Astrocyte of the spinal cord (primary cell): ENCODE data around the gene CEP131.

Source experiments
- DNase-seq: peaks from one replicate; pipeline ENCODE4 v3.0.0; 2011; ENCODE audit warnings: low read depth, low spot score
- H3K4me3 ChIP-seq: 2 replicates; pipeline ENCODE4 v1.5.1; 2011; ENCODE audit warnings: low read depth, mild to moderate bottlenecking, low read length, moderate library complexity
- in situ Hi-C: cut with HindIII; loops from 2 replicates; pipeline ENCODE4 v1.10.0; 2017; ENCODE audit warnings: low sequenced_read_pairs
- TF ChIP-seq, protein P1 (sequence below): IDR thresholded peaks from 2 replicates; pipeline ENCODE4 v1.5.1; 2012; ENCODE audit warnings: low read depth, mild to moderate bottlenecking, low read length, inconsistent platforms

Gene CEP131

DNA sequence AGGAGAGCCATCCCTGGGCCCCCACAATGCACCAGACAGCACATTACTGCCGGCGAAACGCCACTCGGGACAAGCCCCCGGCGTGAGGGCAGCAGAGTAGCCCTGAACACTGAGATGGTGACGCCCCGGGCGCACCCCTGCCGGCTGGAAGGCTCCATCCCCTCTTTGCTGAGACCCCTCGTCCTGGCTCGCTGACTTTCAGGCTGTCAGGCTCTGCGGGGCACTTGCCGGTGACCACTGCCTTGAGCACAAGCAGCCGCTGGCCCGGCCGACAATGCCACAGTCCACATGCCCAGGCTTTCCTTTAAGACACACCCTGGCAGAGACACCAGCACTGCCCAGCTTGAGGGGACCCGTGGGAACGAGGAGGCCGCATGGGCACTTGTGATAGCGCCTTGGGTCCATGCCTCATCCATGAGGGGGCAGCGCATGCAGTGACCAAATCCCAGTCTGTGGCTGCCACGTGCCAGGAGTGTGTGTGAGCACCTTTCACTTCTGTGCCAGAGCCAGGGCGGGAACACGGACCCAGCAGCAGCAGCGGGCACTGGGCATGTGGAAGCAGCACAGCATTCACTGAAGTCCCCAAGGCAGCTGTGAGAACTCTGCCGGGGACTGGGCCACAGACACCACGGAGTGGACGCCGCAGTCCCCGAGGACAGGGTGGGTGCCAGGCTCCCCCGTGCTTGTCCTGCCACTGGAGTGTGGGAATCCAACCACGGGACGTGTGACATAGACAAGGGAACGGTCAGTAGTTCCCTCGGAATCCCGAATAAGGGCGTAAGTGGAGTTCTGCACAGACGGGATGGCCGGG, 40.8 kb upstream of the CEP131 start:
- DNase-seq, result no peak
- TF ChIP-seq, protein P1, sequence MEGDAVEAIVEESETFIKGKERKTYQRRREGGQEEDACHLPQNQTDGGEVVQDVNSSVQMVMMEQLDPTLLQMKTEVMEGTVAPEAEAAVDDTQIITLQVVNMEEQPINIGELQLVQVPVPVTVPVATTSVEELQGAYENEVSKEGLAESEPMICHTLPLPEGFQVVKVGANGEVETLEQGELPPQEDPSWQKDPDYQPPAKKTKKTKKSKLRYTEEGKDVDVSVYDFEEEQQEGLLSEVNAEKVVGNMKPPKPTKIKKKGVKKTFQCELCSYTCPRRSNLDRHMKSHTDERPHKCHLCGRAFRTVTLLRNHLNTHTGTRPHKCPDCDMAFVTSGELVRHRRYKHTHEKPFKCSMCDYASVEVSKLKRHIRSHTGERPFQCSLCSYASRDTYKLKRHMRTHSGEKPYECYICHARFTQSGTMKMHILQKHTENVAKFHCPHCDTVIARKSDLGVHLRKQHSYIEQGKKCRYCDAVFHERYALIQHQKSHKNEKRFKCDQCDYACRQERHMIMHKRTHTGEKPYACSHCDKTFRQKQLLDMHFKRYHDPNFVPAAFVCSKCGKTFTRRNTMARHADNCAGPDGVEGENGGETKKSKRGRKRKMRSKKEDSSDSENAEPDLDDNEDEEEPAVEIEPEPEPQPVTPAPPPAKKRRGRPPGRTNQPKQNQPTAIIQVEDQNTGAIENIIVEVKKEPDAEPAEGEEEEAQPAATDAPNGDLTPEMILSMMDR, result no peak
- H3K4me3 ChIP-seq, result no peak overlapping the region
- in situ Hi-C loops, result no loop called here

DNA sequence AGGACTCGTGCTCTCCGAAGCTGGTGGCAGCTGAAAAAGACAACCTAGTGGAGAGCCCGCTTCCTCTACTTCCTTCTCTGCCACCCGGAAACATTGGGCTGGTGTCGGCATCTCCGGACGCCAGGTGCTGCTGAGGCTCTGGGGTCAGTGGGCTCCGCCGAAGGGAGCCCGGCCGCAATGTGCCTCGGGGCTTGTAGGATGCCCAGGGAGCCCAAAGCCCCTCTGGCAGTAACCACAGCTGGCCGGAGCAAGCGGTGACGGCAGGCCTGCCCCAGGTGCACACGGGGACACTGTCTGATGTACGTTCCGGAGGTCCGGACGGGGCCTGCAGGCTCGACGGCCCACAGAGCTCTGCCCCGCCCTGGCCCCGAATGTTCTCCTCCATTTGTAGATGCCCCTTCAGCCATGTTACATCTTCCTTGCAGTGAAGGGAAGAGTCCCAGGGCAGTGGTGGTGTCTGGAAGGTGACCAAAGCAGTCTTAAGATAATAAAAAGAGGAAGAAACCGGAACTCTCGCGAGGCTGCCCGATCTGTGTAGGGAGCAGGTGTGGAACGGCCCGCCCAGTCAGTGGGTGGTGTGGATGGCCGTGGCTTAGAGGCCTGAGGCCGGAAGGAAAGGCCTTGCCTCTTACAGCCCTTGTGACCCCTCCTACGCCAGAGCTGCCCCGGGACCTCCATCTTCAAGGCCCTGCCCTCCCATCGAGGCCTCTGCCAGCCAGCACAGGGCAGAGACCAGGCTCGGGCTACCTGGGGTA, 39.0 kb upstream of the CEP131 start:
- no peak for DNase-seq
- TF ChIP-seq, protein P1, result no peak
- in situ Hi-C loops, result no loop called here
- no peak overlapping the region for H3K4me3 ChIP-seq

DNA sequence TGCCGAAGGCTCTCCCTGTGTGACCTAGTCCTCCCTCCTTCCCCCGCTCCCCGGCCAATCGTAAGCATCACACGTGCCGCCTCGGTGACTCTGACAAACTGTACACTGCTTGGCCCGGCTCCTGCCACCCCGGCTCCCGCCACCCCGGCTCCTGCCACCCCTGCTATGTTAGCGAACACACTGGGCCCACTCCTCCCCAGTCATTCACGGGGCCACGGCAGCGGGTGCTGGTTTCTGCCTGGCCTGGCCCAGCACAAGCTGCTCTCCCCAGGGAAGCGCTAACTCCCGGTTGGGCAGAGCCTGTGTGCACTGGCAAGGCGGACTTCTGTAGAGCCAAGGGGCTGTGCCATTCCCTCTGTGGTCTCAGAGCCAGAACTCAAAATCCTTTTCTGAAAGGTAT, 38.3 kb upstream of the CEP131 start:
- no peak overlapping the region for H3K4me3 ChIP-seq
- TF ChIP-seq, protein P1, result no peak
- DNase-seq, result no peak
- in situ Hi-C loops, result no loop called here

DNA sequence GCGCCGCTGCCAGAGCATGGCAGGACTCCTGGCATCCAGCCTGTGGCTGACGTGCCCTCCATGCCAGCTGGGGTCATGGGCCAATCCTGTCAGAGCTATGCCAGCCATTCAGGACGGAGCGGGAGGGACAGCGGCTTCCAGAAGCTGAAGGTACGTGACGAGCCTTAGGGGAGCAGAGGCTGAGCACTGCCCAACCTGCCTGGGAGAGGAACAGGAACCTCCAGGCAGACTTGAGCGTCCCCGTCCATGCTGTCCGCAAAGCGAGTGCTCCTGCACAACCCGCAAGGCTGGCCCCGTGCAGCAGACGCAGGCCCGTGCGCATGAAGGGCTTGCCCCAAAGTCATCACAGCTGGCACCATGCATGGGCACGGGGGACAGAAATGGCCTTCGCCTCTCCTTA, 37.9 kb upstream of the CEP131 start:
- no peak overlapping the region for H3K4me3 ChIP-seq
- TF ChIP-seq, protein P1, result no peak
- DNase-seq, result no peak
- in situ Hi-C loops, result no loop called here

DNA sequence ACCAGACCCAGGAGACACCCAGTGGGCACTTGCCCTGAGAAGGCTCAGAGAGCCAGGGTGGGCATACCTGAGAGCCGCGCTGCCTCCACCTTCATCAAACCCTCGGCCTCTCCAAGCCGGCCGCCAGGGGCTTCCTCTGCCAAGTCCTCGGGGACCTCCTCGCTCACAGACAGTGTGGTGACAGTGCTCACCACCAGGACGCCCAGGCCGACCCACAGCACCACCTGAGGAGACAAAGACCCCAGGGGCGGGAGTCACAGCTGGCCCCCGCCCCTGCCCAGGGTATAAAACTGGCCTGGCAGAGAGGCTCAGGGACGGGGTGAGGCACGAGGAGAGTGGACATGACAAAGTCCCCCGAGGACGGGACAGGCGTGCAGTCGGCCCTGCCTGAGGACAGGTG, 37.4 kb upstream of the CEP131 start:
- no peak overlapping the region for H3K4me3 ChIP-seq
- in situ Hi-C loops, result no loop called here

DNA sequence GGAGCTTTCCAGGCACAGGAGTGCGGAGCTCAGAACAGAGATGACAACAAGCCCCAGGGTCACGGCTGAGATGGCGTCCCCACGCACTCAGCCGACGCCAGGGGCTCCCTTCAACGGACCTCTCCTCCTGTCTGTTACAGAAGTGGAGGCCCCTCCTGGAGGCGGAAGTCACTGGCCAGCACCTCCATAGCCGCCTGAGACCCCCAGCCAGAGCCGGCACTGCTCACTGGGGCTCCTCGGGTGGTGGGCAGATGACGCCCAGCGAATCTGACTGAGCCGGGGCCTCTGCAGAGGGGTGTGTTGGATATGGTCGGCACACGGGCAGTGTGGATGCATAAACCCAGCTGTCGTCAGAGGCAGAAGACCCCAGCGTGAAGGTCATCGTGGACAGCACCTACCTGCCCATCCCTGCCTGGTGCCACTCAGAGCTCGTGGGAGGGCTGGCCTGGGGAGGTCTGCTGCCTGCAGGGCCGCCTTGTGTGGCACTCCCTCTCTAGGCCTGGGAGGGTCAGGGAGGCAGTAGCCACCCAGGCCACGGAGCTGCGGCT, 36.4 kb upstream of the CEP131 start:
- in situ Hi-C loops, result no loop called here
- no peak for DNase-seq
- no peak overlapping the region for H3K4me3 ChIP-seq
- TF ChIP-seq, protein P1, result no peak

More for the DNA sequence above, 37.4 kb upstream of the CEP131 start:
- no peak for DNase-seq
- TF ChIP-seq, protein P1, result no peak
